Naive B cell (primary cell): ENCODE data around the gene PRKG1. TPM values are rescaled to one million over a fixed set of nuclear protein-coding genes. Genes with fewer than 3 reads are reported as not detected.

ENCODE experiments used
- ATAC-seq, 2 donors: fragments of 150-1000 bp; cut with Tn5 transposase; 2 replicates each; pipeline ENCODE4 v1.10.0; 2021; ENCODE audit warnings: low read depth in 2 of 2, mild to moderate bottlenecking in 2 of 2, moderate library complexity in 2 of 2
- DNase-seq: peaks from one replicate; pipeline ENCODE4 v3.0.0; 2022
- H3K27ac Mint-ChIP-seq, 6 donors: one replicate each; pipeline ENCODE4 v1.8.0; 2020 to 2022; ENCODE audit warnings: mild to moderate bottlenecking in 6 of 6, mixed read lengths in 6 of 6, moderate library complexity in 5 of 6, inconsistent platforms in 2 of 6
- H3K27me3 Mint-ChIP-seq, 3 donors: one replicate each; pipeline ENCODE4 v1.8.0; 2021 to 2022; ENCODE audit warnings: mixed read lengths in 3 of 3, mild to moderate bottlenecking in 1 of 3
- H3K36me3 Mint-ChIP-seq, 2 donors: one replicate each; pipeline ENCODE4 v1.8.0; 2020 to 2022; ENCODE audit warnings: mixed read lengths in 2 of 2, inconsistent platforms in 1 of 2, mild to moderate bottlenecking in 1 of 2
- H3K4me1 Mint-ChIP-seq, 3 donors: one replicate each; pipeline ENCODE4 v1.8.0; 2020 to 2022; ENCODE audit warnings: mixed read lengths in 3 of 3, inconsistent platforms in 1 of 3, mild to moderate bottlenecking in 1 of 3, moderate library complexity in 1 of 3
- H3K4me3 Mint-ChIP-seq, 8 donors: one replicate each; pipeline ENCODE4 v1.8.0; 2020 to 2022; ENCODE audit warnings: mild to moderate bottlenecking in 8 of 8, mixed read lengths in 8 of 8, moderate library complexity in 8 of 8, inconsistent platforms in 2 of 8
- H3K9me3 Mint-ChIP-seq, 7 donors: one replicate each; pipeline ENCODE4 v1.8.0; 2020 to 2022; ENCODE audit warnings: mixed read lengths in 7 of 7, mild to moderate bottlenecking in 5 of 7, inconsistent platforms in 2 of 7, moderate library complexity in 1 of 7
- polyA plus RNA-seq, 6 donors: library from polyadenylated mRNA; unstranded; fragments of 300-500 nt; fragmentation: Illumina TruSeq; gene quantifications; one replicate each; pipeline ENCODE4 v1.2.3, GENCODE V29; 2021; ENCODE audit warnings: low read depth in 6 of 6

PRKG1 gene
- polyA plus RNA-seq, 6 donors from 2014 or later, result 0.21 TPM; not detected in 5

- Mint-ChIP-seq H3K9me3 (no peaks in the 10 kb centered on the region), H3K27me3 (no peaks in the 10 kb centered on the region), H3K4me3 (no peak overlapping the region), H3K27ac (no peak overlapping the region), H3K4me1 (no peaks in the 10 kb centered on the region), H3K36me3 (no peaks in the 10 kb centered on the region)
- no peak for ATAC-seq
- no peak for DNase-seq
Measured at GRCh38 chr10:51932530-51932929, 858.2 kb downstream of the PRKG1 start.

- Mint-ChIP-seq H3K36me3 (no peaks in the 10 kb centered on the region), H3K4me1 (no peaks in the 10 kb centered on the region), H3K27me3 (no peaks in the 10 kb centered on the region), H3K27ac (no peak overlapping the region), H3K9me3 (no peaks in the 10 kb centered on the region), H3K4me3 (no peak overlapping the region)
- ATAC-seq (no peak), DNase-seq (no peak)
Measured at GRCh38 chr10:51934373-51934772, 860.1 kb downstream of the PRKG1 start.

GRCh38 chr10:51935341-51935740 is 861.1 kb downstream of the PRKG1 start:
- no peaks in the 10 kb centered on the region for H3K36me3 Mint-ChIP-seq
- no peak overlapping the region for H3K4me3 Mint-ChIP-seq
- no peaks in the 10 kb centered on the region for H3K27me3 Mint-ChIP-seq
- no peak overlapping the region for H3K27ac Mint-ChIP-seq
- no peaks in the 10 kb centered on the region for H3K4me1 Mint-ChIP-seq
- DNase-seq (no peak), ATAC-seq (no peak)
- no peaks in the 10 kb centered on the region for H3K9me3 Mint-ChIP-seq

GRCh38 chr10:51937308-51938140 is 863.2 kb downstream of the PRKG1 start:
- no peak for ATAC-seq
- Mint-ChIP-seq H3K27ac (no peak overlapping the region), H3K27me3 (no peaks in the 10 kb centered on the region)

GRCh38 chr10:51950371-51950995 is 876.2 kb downstream of the PRKG1 start:
- DNase-seq (no peak), ATAC-seq (no peak)
- Mint-ChIP-seq H3K4me1 (no peaks in the 10 kb centered on the region), H3K9me3 (peaks cover 0 to 4% (median 0%) of the 10 kb centered on the region in 7 donors), H3K4me3 (no peak overlapping the region), H3K27me3 (no peaks in the 10 kb centered on the region), H3K27ac (peak overlapping the region in 1 of 6 donors; percentile 78), H3K36me3 (no peaks in the 10 kb centered on the region)

More at GRCh38 chr10:51937308-51938140, 863.2 kb downstream of the PRKG1 start:
- no peaks in the 10 kb centered on the region for H3K36me3 Mint-ChIP-seq
- H3K4me1 Mint-ChIP-seq, result no peaks in the 10 kb centered on the region
- DNase-seq, result no peak
- H3K4me3 Mint-ChIP-seq, result no peak overlapping the region
- no peaks in the 10 kb centered on the region for H3K9me3 Mint-ChIP-seq

DNA sequence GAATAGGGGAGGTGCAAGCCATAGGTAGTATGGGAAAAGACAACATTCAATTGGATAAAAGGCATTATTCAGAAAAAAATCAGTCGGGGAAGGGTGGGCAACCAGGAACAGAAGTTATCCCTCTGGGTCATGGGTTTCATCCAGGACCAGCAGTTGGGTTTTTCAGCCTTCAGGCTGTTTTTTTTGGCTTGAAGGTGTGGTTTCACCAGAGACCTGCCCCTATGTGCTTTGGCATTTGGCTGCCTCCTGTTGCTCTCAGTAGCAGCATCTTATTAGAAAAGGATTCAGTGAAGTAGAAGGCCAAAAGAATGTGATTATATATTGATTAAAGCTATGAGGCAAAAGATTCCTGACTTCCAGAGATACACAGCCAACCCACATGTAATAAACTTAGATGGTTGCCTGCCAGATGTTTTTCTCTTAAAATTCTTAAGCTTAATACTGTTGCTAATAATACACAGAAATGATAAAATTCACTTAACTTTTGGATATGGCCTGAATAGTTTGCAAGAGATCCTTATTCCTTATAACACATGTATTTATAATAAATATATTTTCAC is 876.8 kb downstream of the PRKG1 start:
- Mint-ChIP-seq H3K27me3 (no peaks in the 10 kb centered on the region), H3K9me3 (peaks cover 0 to 2% (median 0%) of the 10 kb centered on the region in 7 donors), H3K27ac (peak overlapping the region in 1 of 6 donors; percentile 78), H3K4me1 (no peaks in the 10 kb centered on the region), H3K36me3 (no peaks in the 10 kb centered on the region), H3K4me3 (no peak overlapping the region)
- ATAC-seq, result no peak
- no peak for DNase-seq

DNA sequence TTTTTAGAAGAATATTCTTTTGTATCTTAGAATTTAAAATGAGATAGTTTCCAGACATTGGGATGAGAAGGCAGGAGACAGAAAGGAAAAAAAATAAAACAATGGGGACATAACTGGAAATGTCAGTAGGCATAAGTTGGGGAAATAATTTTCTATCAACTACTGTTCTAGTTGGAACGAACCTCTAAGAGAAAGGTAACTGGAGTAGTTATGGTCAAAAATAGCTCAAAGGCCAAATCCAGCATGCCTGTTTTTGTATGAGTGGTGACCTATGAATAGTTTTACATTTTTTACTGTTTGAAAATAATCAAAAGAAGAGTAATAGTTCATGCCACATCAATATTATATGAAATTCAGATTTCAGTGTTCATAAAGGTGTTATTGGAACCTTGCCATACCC is 877.3 kb downstream of the PRKG1 start:
- no peaks in the 10 kb centered on the region for H3K36me3 Mint-ChIP-seq
- no peak overlapping the region for H3K27ac Mint-ChIP-seq
- ATAC-seq (no peak), DNase-seq (no peak)
- H3K4me3 Mint-ChIP-seq, result no peak overlapping the region
- H3K27me3 Mint-ChIP-seq, result no peaks in the 10 kb centered on the region
- H3K4me1 Mint-ChIP-seq, result no peaks in the 10 kb centered on the region
- H3K9me3 Mint-ChIP-seq, result no peaks in the 10 kb centered on the region

DNA sequence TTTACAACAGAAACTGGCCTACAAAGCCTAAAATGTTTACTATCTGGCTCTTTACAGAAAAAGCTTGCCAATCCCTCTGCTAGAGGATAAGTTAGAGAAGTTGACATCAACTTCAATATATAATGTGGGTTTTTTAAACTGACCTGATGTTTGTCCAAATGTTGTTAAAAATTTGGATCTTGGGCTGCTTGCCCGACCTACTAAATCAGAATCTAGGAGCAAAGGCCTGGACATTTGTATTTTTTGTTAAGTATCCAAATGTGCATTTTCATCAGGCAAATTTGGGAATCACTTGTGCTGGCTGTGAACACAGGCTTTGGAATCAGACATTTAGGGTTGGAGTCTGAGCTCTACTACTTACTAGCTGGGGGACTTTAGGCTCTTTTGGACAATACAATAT is 877.8 kb downstream of the PRKG1 start:
- H3K36me3 Mint-ChIP-seq, result no peaks in the 10 kb centered on the region
- H3K9me3 Mint-ChIP-seq, result no peaks in the 10 kb centered on the region
- no peak for DNase-seq
- no peak overlapping the region for H3K4me3 Mint-ChIP-seq
- peaks cover 0 to under 1% (median 0%) of the 10 kb centered on the region in 3 donors for H3K27me3 Mint-ChIP-seq
- H3K27ac Mint-ChIP-seq, result no peak overlapping the region
- no peaks in the 10 kb centered on the region for H3K4me1 Mint-ChIP-seq
- ATAC-seq, result no peak

DNA sequence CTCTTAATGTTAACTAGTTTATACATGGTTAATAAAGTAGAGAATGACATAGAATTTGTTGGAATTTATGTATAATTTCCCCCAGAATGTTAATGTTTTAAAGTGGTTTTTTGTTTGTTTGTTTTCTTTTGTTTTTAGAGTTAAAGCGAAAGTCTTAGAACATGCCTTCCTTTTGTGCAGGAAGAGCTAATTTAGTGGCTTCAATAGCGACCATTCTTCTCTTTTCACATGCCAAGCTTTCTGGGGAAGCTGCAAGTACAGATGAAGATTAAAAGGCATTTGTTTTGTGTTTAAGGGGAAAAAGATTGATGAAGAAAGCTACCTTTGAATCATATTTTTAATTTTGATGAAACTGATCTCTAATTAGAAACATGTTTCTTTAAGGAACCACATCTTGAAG is 881.4 kb downstream of the PRKG1 start:
- Mint-ChIP-seq H3K4me3 (no peak overlapping the region), H3K9me3 (no peaks in the 10 kb centered on the region), H3K4me1 (no peaks in the 10 kb centered on the region), H3K27ac (no peak overlapping the region), H3K36me3 (no peaks in the 10 kb centered on the region), H3K27me3 (peaks cover 4 to 17% (median 8%) of the 10 kb centered on the region in 3 donors)
- no peak for DNase-seq
- no peak for ATAC-seq

- no peak overlapping the region for H3K27ac Mint-ChIP-seq
- H3K4me3 Mint-ChIP-seq, result no peak overlapping the region
- no peaks in the 10 kb centered on the region for H3K9me3 Mint-ChIP-seq
- no peaks in the 10 kb centered on the region for H3K36me3 Mint-ChIP-seq
- no peak for DNase-seq
- ATAC-seq, result no peak
- H3K27me3 Mint-ChIP-seq, result peaks cover 4 to 21% (median 14%) of the 10 kb centered on the region in 3 donors
- H3K4me1 Mint-ChIP-seq, result no peaks in the 10 kb centered on the region
Measured at GRCh38 chr10:51956822-51957221, 882.5 kb downstream of the PRKG1 start.

DNA sequence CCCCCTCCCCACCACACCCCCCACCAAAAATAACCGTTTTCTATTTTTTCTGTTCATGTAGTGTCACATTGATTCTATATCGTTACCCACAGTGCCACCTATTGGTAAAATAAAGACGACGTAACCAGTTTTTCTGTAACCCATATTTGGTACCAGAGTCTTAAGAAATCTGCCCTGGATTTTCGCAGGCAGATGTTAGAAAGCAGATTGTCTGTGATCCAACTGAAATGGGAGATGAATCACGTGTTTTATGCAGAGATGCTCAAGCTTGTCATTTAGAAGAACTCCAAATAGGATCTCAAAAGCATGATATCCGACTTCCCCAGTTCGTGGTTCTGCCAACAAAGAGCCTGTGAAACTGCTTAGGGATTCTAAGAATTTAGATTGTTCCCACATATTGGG is 886.2 kb downstream of the PRKG1 start:
- Mint-ChIP-seq H3K4me1 (no peaks in the 10 kb centered on the region), H3K36me3 (no peaks in the 10 kb centered on the region), H3K27me3 (peaks cover 4 to 23% (median 22%) of the 10 kb centered on the region in 3 donors), H3K27ac (no peak overlapping the region), H3K9me3 (no peaks in the 10 kb centered on the region), H3K4me3 (no peak overlapping the region)
- peak; percentile 2 for DNase-seq
- no peak for ATAC-seq

DNA sequence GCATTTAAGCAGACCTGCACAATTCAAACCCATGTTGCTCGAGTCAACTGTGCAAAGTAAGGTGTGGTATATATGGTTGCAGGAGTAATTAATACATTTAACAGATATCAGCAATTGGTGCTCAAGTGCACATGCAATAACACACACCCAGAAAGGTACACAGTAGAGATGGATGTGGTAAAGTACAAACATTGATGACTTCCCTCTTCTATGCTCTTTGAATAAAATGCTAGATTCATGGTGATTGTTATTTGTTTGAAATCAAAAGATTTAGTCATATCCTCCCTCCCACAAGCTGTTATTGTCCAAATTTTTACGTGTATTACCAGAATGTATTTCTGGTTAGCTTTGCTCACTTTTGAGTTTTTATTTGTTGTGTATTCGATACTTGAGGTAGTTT is 887.1 kb downstream of the PRKG1 start:
- Mint-ChIP-seq H3K4me1 (no peaks in the 10 kb centered on the region), H3K36me3 (no peaks in the 10 kb centered on the region), H3K4me3 (no peak overlapping the region), H3K9me3 (no peaks in the 10 kb centered on the region), H3K27ac (no peak overlapping the region), H3K27me3 (peaks cover 4 to 23% (median 22%) of the 10 kb centered on the region in 3 donors)
- DNase-seq (no peak), ATAC-seq (no peak)

GRCh38 chr10:51964630-51965029 is 890.3 kb downstream of the PRKG1 start:
- Mint-ChIP-seq H3K4me1 (no peaks in the 10 kb centered on the region), H3K9me3 (peaks cover 0 to 6% (median 3%) of the 10 kb centered on the region in 7 donors), H3K27me3 (peaks cover 0 to 18% (median 6%) of the 10 kb centered on the region in 3 donors), H3K27ac (no peak overlapping the region), H3K36me3 (no peaks in the 10 kb centered on the region), H3K4me3 (no peak overlapping the region)
- no peak for DNase-seq
- ATAC-seq, result no peak

GRCh38 chr10:51965451-51965850 is 891.2 kb downstream of the PRKG1 start:
- DNase-seq (no peak), ATAC-seq (no peak)
- peaks cover 0 to 17% (median 5%) of the 10 kb centered on the region in 3 donors for H3K27me3 Mint-ChIP-seq
- no peak overlapping the region for H3K4me3 Mint-ChIP-seq
- no peaks in the 10 kb centered on the region for H3K36me3 Mint-ChIP-seq
- no peaks in the 10 kb centered on the region for H3K4me1 Mint-ChIP-seq
- H3K9me3 Mint-ChIP-seq, result peaks cover 0 to 6% (median 3%) of the 10 kb centered on the region in 7 donors
- H3K27ac Mint-ChIP-seq, result no peak overlapping the region
